Karpas-422 (cell line): ENCODE measurements around the gene MRPS33. TPM values are rescaled to one million over a fixed set of nuclear protein-coding genes. Genes with fewer than 3 reads are reported as not detected.

Source experiments
- DNase-seq: peaks from one replicate; pipeline ENCODE4 v3.0.0-alpha.2; 2015
- H2AFZ ChIP-seq: fragments of 200-600 bp; sonication (generic); 2 replicates; pipeline ENCODE4 v1.6.1; 2014; ENCODE audit warnings: antibody characterized with exemption, low read length, mixed read lengths
- H3K27ac ChIP-seq: fragments of 200-600 bp; sonication (generic); 2 replicates; pipeline ENCODE4 v1.5.1; 2014; ENCODE audit warnings: mild to moderate bottlenecking, low read length, moderate library complexity
- H3K27me3 ChIP-seq: fragments of 200-600 bp; sonication (generic); 2 replicates; pipeline ENCODE4 v1.6.1; 2014; ENCODE audit warnings: low read length, mixed read lengths
- H3K36me3 ChIP-seq: fragments of 200-600 bp; sonication (generic); 2 replicates; pipeline ENCODE4 v1.6.1; 2014; ENCODE audit warnings: low read length, mixed read lengths; ENCODE audit not compliant: insufficient read depth
- H3K4me1 ChIP-seq: fragments of 200-600 bp; sonication (generic); 2 replicates; pipeline ENCODE4 v1.6.1; 2014; ENCODE audit warnings: mild to moderate bottlenecking, low read length, mixed read lengths
- H3K4me2 ChIP-seq: fragments of 200-600 bp; sonication (generic); 2 replicates; pipeline ENCODE4 v1.6.1; 2014; ENCODE audit warnings: low read length, low read depth, mild to moderate bottlenecking; ENCODE audit not compliant: poor library complexity, severe bottlenecking
- H3K4me3 ChIP-seq: fragments of 200-600 bp; sonication (generic); 2 replicates; pipeline ENCODE4 v1.5.1; 2014; ENCODE audit warnings: mild to moderate bottlenecking, antibody characterized with exemption, low read length, mixed read lengths
- H3K79me2 ChIP-seq: fragments of 200-600 bp; sonication (generic); 2 replicates; pipeline ENCODE4 v1.6.1; 2014; ENCODE audit warnings: mild to moderate bottlenecking, low read length, mixed read lengths
- H3K9ac ChIP-seq: fragments of 200-600 bp; sonication (generic); 2 replicates; pipeline ENCODE4 v1.6.0; 2014; ENCODE audit warnings: low read length
- H3K9me2 ChIP-seq: fragments of 200-600 bp; sonication (generic), shearing (Covaris generic); replicated peaks from 2 replicates; pipeline ENCODE4 v1.6.0; 2014; ENCODE audit warnings: mild to moderate bottlenecking, low read length, moderate library complexity; ENCODE audit not compliant: insufficient read depth
- H3K9me3 ChIP-seq: fragments of 300-700, 200-600 bp; sonication (generic); 2 replicates; pipeline ENCODE4 v1.6.1; 2014; ENCODE audit warnings: low read length, mixed read lengths
- H4K20me1 ChIP-seq: fragments of 200-600 bp; sonication (generic); 2 replicates; pipeline ENCODE4 v1.6.1; 2014; ENCODE audit warnings: mild to moderate bottlenecking, antibody characterized with exemption, low read length, low read depth; ENCODE audit not compliant: insufficient read depth
- total RNA-seq: library from RNA; depleted of rRNA; stranded (reverse); fragments of >200 nt; shearing (Covaris generic); gene quantifications from 2 replicates; pipeline ENCODE4 v1.2.3, GENCODE V29; 2014; ENCODE audit warnings: low replicate concordance

Gene MRPS33
- total RNA-seq, 1 experiment from 2014 or later, result 25.2 TPM

DNA sequence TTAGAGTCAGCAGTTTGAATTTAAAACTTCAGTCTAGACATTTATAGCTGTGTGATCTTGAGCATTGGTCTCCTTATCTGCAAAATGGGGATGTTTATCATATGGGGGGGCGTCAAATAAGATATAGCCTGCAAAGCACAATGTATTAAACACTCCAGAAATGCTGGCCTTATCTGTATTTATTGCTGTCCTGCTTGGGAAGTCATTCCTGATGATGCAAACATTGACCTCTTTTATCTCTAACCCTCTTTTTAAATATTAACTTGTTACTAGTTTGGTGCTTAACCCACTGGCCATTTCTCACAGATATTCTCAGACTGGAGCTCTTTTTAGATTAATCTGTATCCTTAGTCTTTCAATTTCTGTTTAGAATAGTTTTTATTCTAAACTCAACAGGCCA lies 13.2 kb downstream of the MRPS33 start:
- Histone ChIP-seq H3K9ac (no peak overlapping the region), H3K36me3 (no peaks in the 10 kb centered on the region), H3K27ac (no peak overlapping the region), H4K20me1 (no peaks in the 10 kb centered on the region), H3K9me2 (no peaks in the 10 kb centered on the region), H2AFZ (no peak overlapping the region), H3K4me1 (no peaks in the 10 kb centered on the region), H3K9me3 (no peaks in the 10 kb centered on the region), H3K4me3 (no peak overlapping the region), H3K27me3 (no peaks in the 10 kb centered on the region), H3K4me2 (no peak overlapping the region), H3K79me2 (no peaks in the 10 kb centered on the region)
- no peak for DNase-seq

DNA sequence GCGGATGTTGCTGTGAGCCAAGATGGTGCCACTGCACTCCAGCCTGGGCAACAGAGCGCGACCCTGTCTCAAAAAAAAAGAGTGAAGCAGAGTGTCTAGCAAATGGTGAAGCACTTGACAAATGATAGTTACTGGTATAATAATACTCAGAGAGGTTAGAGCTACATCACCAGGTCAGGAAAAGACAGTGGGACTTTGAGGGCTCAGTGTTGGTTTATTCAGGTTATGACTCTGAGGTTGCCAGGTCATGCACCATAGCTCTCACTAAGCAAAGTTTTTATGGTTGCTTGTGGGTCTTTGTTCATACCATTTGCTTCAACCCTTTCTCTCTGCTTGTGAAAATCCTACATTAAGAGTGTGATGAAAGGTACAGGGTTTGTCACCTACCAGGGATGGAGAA lies 13.6 kb downstream of the MRPS33 start:
- no peak overlapping the region for H2AFZ ChIP-seq
- H3K4me3 ChIP-seq, result no peak overlapping the region
- H3K4me2 ChIP-seq, result no peak overlapping the region
- DNase-seq, result no peak
- H4K20me1 ChIP-seq, result no peaks in the 10 kb centered on the region
- H3K27ac ChIP-seq, result no peak overlapping the region
- H3K27me3 ChIP-seq, result no peaks in the 10 kb centered on the region
- no peaks in the 10 kb centered on the region for H3K4me1 ChIP-seq
- no peak overlapping the region for H3K9ac ChIP-seq
- H3K9me2 ChIP-seq, result no peaks in the 10 kb centered on the region
- H3K36me3 ChIP-seq, result no peaks in the 10 kb centered on the region
- H3K79me2 ChIP-seq, result no peaks in the 10 kb centered on the region
- no peaks in the 10 kb centered on the region for H3K9me3 ChIP-seq

DNA sequence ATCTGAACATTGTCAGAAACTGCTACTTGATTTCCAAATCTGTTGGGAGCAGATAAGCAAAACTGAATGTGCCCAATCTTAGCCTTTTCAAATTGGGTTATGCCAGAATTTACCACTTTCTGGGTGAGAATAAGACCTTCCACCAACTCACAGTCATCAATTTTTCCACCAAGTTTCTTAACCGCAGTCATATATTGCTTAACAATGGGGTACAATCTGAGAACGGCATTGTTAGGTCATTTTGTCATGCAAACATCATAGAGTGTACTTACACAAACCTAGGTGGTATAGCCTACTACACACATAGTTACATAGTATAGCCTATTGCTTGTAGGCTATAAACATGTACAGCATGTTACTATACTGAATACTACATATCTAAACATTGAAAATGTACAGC lies 16.0 kb downstream of the MRPS33 start:
- no peaks in the 10 kb centered on the region for H4K20me1 ChIP-seq
- H3K9ac ChIP-seq, result no peak overlapping the region

DNA sequence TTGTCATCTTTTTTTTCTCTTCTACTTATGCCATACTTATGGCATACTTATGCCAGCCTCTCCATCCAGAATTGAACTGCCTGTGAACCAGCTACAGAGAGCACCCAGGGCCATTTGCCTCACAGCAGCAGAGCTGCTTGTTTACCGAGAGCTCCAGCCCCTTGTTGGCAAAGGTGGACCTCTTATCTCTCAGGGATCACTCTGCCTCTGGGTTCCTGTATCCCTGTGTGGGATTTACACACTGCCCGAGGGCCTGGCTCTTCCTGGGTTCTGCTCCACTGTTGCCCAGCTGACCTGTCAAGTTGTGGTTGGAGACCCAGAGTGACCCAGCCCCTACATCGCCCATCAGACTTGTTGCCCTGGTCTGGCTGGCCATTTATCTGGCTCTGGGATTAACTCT lies 22.3 kb downstream of the MRPS33 start:
- no peak overlapping the region for H3K9ac ChIP-seq
- no peaks in the 10 kb centered on the region for H3K9me3 ChIP-seq
- no peak overlapping the region for H3K27ac ChIP-seq
- H3K36me3 ChIP-seq, result no peaks in the 10 kb centered on the region
- no peak overlapping the region for H3K4me3 ChIP-seq
- no peaks in the 10 kb centered on the region for H3K27me3 ChIP-seq
- DNase-seq, result no peak
- H3K9me2 ChIP-seq, result no peaks in the 10 kb centered on the region
- H2AFZ ChIP-seq, result no peak overlapping the region
- no peaks in the 10 kb centered on the region for H3K79me2 ChIP-seq
- H4K20me1 ChIP-seq, result no peaks in the 10 kb centered on the region
- H3K4me1 ChIP-seq, result no peaks in the 10 kb centered on the region
- H3K4me2 ChIP-seq, result no peak overlapping the region

More for the DNA sequence above, 16.0 kb downstream of the MRPS33 start:
- Histone ChIP-seq H3K4me3 (no peak overlapping the region), H3K79me2 (no peaks in the 10 kb centered on the region), H2AFZ (no peak overlapping the region), H3K36me3 (no peaks in the 10 kb centered on the region), H3K4me1 (no peaks in the 10 kb centered on the region), H3K9me3 (no peaks in the 10 kb centered on the region), H3K9me2 (no peaks in the 10 kb centered on the region), H3K27ac (no peak overlapping the region), H3K27me3 (no peaks in the 10 kb centered on the region), H3K4me2 (no peak overlapping the region)
- DNase-seq, result no peak

DNA sequence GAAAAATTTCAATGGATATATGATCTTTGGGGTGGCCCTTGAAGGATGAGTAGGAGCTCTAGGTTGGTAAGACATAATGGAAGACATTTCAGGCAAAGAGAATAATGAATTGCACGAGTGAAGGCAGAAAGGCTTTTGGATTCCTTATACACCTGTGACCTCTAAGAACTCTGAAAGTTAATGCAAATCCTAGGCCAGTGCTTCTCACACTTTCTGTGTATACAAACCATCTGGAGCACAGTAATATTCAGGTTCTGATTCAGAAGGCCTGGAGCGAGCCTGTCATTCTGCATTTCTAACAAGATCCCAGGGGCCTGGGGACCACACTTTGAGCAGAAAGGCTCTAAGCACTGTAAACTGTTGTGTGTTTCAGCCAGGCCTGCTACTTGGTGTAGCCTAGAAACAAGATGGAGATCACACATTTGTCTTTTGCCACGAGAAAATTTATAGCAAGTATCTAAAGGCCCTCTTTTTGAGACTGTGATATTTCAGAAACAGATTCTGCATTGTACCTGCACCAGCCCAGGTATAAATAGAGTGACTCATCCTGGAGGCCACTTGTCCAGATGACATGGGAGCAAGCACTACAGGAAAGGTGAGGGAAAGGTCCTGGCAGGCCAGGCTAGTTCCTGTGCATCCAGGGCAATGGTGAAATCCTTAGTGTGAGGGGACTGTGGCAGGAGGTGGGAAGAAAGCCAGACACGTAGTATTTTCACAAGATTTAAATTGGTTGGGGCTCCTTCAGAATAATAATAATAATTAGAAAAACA lies 24.4 kb downstream of the MRPS33 start:
- no peak overlapping the region for H3K4me3 ChIP-seq
- H3K27me3 ChIP-seq, result no peaks in the 10 kb centered on the region
- no peaks in the 10 kb centered on the region for H3K4me1 ChIP-seq
- no peak overlapping the region for H3K4me2 ChIP-seq
- no peaks in the 10 kb centered on the region for H3K36me3 ChIP-seq
- H3K9me2 ChIP-seq, result no peaks in the 10 kb centered on the region
- no peaks in the 10 kb centered on the region for H3K79me2 ChIP-seq
- no peak overlapping the region for H2AFZ ChIP-seq
- H3K9ac ChIP-seq, result no peak overlapping the region
- no peaks in the 10 kb centered on the region for H4K20me1 ChIP-seq
- DNase-seq, result no peak
- no peaks in the 10 kb centered on the region for H3K9me3 ChIP-seq
- H3K27ac ChIP-seq, result no peak overlapping the region

DNA sequence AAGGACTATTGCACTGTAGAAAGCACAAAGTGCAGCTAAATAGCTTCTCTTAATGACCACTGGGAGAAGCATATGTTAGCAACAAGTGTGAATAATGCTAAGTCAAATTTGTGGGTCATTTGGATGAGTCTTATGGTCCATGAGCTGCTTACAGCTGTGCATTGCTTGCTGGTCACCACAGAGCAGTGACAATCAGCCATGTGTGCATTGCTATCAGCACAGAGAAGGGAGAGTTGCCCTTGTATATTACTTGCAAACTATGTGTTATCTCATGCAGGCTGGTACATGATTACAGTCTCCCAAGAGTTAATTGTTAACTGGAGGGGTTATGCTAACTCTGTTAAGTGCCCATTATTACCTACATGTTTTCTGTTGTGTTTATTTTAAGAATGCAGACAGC lies 25.7 kb downstream of the MRPS33 start:
- no peaks in the 10 kb centered on the region for H3K79me2 ChIP-seq
- peaks cover 4% of the 10 kb centered on the region; the same call in 1 of the 2 replicates for H3K9me3 ChIP-seq
- H3K4me2 ChIP-seq, result no peak overlapping the region
- no peak overlapping the region for H3K9ac ChIP-seq
- no peak for DNase-seq
- no peaks in the 10 kb centered on the region for H3K4me1 ChIP-seq
- H3K27me3 ChIP-seq, result no peaks in the 10 kb centered on the region
- no peaks in the 10 kb centered on the region for H4K20me1 ChIP-seq
- no peaks in the 10 kb centered on the region for H3K36me3 ChIP-seq
- H3K9me2 ChIP-seq, result no peaks in the 10 kb centered on the region
- no peak overlapping the region for H2AFZ ChIP-seq
- no peak overlapping the region for H3K27ac ChIP-seq
- no peak overlapping the region for H3K4me3 ChIP-seq

DNA sequence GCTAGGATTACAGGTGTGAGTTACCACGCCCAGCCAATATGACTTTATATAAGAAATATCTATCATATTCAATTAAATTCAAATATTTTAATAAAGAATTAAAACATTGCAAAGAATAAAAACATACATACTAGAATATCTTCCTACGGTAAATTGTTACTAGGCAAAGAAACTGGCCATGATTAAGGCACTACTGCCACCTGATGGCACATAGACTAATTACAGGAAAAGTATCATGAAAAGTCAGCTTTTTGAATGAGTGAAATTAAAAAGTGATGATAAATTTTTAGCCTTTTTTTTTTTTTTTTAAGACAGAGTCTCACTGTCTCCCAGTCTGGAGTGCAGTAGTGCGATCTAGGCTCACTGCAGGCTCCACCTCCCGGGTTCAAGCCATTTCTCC lies 30.9 kb downstream of the MRPS33 start:
- Histone ChIP-seq H3K9me3 (peaks cover 4% of the 10 kb centered on the region; the same call in 1 of the 2 replicates), H3K4me1 (no peaks in the 10 kb centered on the region), H3K79me2 (no peaks in the 10 kb centered on the region), H3K27ac (no peak overlapping the region), H3K4me3 (no peak overlapping the region), H3K9me2 (no peaks in the 10 kb centered on the region), H4K20me1 (no peaks in the 10 kb centered on the region), H2AFZ (no peak overlapping the region), H3K4me2 (no peak overlapping the region), H3K27me3 (no peaks in the 10 kb centered on the region), H3K9ac (no peak overlapping the region), H3K36me3 (no peaks in the 10 kb centered on the region)
- DNase-seq, result peak; percentile 73

DNA sequence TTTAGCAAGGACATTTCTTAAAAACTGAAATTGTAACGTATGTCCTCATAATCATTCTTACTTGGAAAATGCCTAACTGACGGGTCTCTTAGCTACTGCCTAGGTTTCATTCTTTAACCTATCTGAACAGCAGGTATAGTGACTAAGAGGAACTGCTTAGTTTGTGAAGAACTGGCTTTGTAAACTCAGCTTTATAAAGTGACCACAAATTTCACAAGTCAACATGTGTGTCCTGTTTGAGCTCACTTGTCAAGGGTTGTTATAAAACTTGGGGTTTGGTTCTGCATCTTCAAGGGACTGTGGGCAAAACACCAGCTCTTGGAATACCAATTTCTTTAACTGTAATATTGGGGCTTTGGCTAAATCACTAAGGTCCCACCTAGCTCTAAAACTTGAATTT lies 32.2 kb downstream of the MRPS33 start:
- H2AFZ ChIP-seq, result no peak overlapping the region
- H3K27me3 ChIP-seq, result no peaks in the 10 kb centered on the region
- H3K36me3 ChIP-seq, result no peaks in the 10 kb centered on the region
- H3K79me2 ChIP-seq, result no peaks in the 10 kb centered on the region
- no peak overlapping the region for H3K4me2 ChIP-seq
- no peaks in the 10 kb centered on the region for H3K4me1 ChIP-seq
- H3K9ac ChIP-seq, result no peak overlapping the region
- no peak overlapping the region for H3K4me3 ChIP-seq
- no peak overlapping the region for H3K27ac ChIP-seq
- H3K9me3 ChIP-seq, result peaks cover 4% of the 10 kb centered on the region; the same call in 1 of the 2 replicates
- DNase-seq, result no peak
- H4K20me1 ChIP-seq, result no peaks in the 10 kb centered on the region
- H3K9me2 ChIP-seq, result no peaks in the 10 kb centered on the region
